Measurements from ENCODE around the gene CSNK1A1L. TPM values are rescaled to one million over a fixed set of nuclear protein-coding genes. Genes with fewer than 3 reads are reported as not detected.

The CSNK1A1L gene
- total RNA-seq, 3 donors from 2014 or later (not counting 1 experiment from before 2014, with no cell fraction given), result not detected

- Histone ChIP-seq H3K27ac (ENCODE audit: low read length) (no peak overlapping the region), H3K36me3 (ENCODE audit: control insufficient read depth, insufficient read depth, low read length) (no peaks in the 10 kb centered on the region), H3K9me3 (ENCODE audit: control insufficient read depth, insufficient read depth, low read length) (no peaks in the 10 kb centered on the region), H3K27me3 (ENCODE audit: control insufficient read depth, insufficient read depth, low read length) (no peaks in the 10 kb centered on the region), H3K4me1 (ENCODE audit: control insufficient read depth, insufficient read depth, low read length) (no peaks in the 10 kb centered on the region), H3K4me3 (ENCODE audit: low read length) (no peak overlapping the region)
- intact Hi-C loops (cut with micrococcal nuclease), result no loop called here
- no peak overlapping the region for H3K4me3 Mint-ChIP-seq
- ATAC-seq (no peak), DNase-seq (no peak)
- H3K9me3 Mint-ChIP-seq, result no peaks in the 10 kb centered on the region
- peaks cover 15 to 29% of the 10 kb centered on the region in 2 donors for H3K27me3 Mint-ChIP-seq (ENCODE audit: low read depth in 2 of 2)
- H3K36me3 Mint-ChIP-seq, result no peaks in the 10 kb centered on the region
- H3K27ac Mint-ChIP-seq, result no peak overlapping the region
- H3K4me1 Mint-ChIP-seq, result no peaks in the 10 kb centered on the region
- WGBS (ENCODE audit: insufficient coverage), result 93% methylated on average over 7 of the region's 7 CpGs
- TF ChIP-seq CTCF (IDR thresholded peaks at IDR 0.05), result no peak
Observed at GRCh38 chr13:37070956-37071355, 34.5 kb downstream of the CSNK1A1L start.

GRCh38 chr13:37070145-37070695 lies 35.2 kb downstream of the CSNK1A1L start:
- Histone ChIP-seq H3K4me3 (ENCODE audit: low read length) (no peak overlapping the region), H3K36me3 (ENCODE audit: control insufficient read depth, insufficient read depth, low read length) (no peaks in the 10 kb centered on the region), H3K9me3 (ENCODE audit: control insufficient read depth, insufficient read depth, low read length) (no peaks in the 10 kb centered on the region), H3K27ac (ENCODE audit: low read length) (no peak overlapping the region), H3K4me1 (ENCODE audit: control insufficient read depth, insufficient read depth, low read length) (no peaks in the 10 kb centered on the region), H3K27me3 (ENCODE audit: control insufficient read depth, insufficient read depth, low read length) (no peaks in the 10 kb centered on the region)
- ATAC-seq (no peak), DNase-seq (no peak)
- intact Hi-C loops (cut with micrococcal nuclease), result no loop called here
- Mint-ChIP-seq H3K36me3 (no peaks in the 10 kb centered on the region), H3K27ac (no peak overlapping the region), H3K4me1 (no peaks in the 10 kb centered on the region), H3K4me3 (no peak overlapping the region), H3K27me3 (ENCODE audit: low read depth in 2 of 2) (peaks cover 15 to 30% of the 10 kb centered on the region in 2 donors), H3K9me3 (no peaks in the 10 kb centered on the region)
- 84% methylated on average over 9 of the region's 9 CpGs for WGBS (ENCODE audit: insufficient coverage)
- no peak for TF ChIP-seq CTCF (IDR thresholded peaks at IDR 0.05)

- ATAC-seq, result no peak
- DNase-seq, result no peak
- Histone ChIP-seq H3K27ac (ENCODE audit: low read length) (no peak overlapping the region), H3K27me3 (ENCODE audit: control insufficient read depth, insufficient read depth, low read length) (no peaks in the 10 kb centered on the region), H3K4me3 (ENCODE audit: low read length) (no peak overlapping the region), H3K9me3 (ENCODE audit: control insufficient read depth, insufficient read depth, low read length) (no peaks in the 10 kb centered on the region), H3K4me1 (ENCODE audit: control insufficient read depth, insufficient read depth, low read length) (no peaks in the 10 kb centered on the region), H3K36me3 (ENCODE audit: control insufficient read depth, insufficient read depth, low read length) (no peaks in the 10 kb centered on the region)
- Mint-ChIP-seq H3K4me3 (no peak overlapping the region), H3K4me1 (no peaks in the 10 kb centered on the region), H3K27me3 (ENCODE audit: low read depth in 2 of 2) (peaks cover 17 to 33% of the 10 kb centered on the region in 2 donors), H3K9me3 (no peaks in the 10 kb centered on the region), H3K36me3 (no peaks in the 10 kb centered on the region), H3K27ac (no peak overlapping the region)
- WGBS (ENCODE audit: insufficient coverage), result 90% methylated on average over 22 of the region's 22 CpGs
- no peak for TF ChIP-seq CTCF (IDR thresholded peaks at IDR 0.05)
- intact Hi-C loops (cut with micrococcal nuclease), result loop anchor here (5.0 kb wide), 1 partner anchor 722 kb away; the partner anchor contains the start of gene SPART
Observed at GRCh38 chr13:37069597-37070103, 35.8 kb downstream of the CSNK1A1L start.

GRCh38 chr13:37068962-37069361 lies 36.5 kb downstream of the CSNK1A1L start:
- H3K36me3 Mint-ChIP-seq, result no peaks in the 10 kb centered on the region
- H3K27me3 Mint-ChIP-seq (ENCODE audit: low read depth in 2 of 2), result peaks cover 16 to 37% of the 10 kb centered on the region in 2 donors
- DNase-seq (no peak), ATAC-seq (no peak)
- TF ChIP-seq CTCF (IDR thresholded peaks at IDR 0.05), result no peak
- no peaks in the 10 kb centered on the region for H3K4me1 Mint-ChIP-seq
- H3K4me3 Mint-ChIP-seq, result no peak overlapping the region
- H3K27ac Mint-ChIP-seq, result no peak overlapping the region
- Histone ChIP-seq H3K4me1 (ENCODE audit: control insufficient read depth, insufficient read depth, low read length) (no peaks in the 10 kb centered on the region), H3K9me3 (ENCODE audit: control insufficient read depth, insufficient read depth, low read length) (no peaks in the 10 kb centered on the region), H3K4me3 (ENCODE audit: low read length) (no peak overlapping the region), H3K36me3 (ENCODE audit: control insufficient read depth, insufficient read depth, low read length) (no peaks in the 10 kb centered on the region), H3K27ac (ENCODE audit: low read length) (no peak overlapping the region), H3K27me3 (ENCODE audit: control insufficient read depth, insufficient read depth, low read length) (no peaks in the 10 kb centered on the region)
- intact Hi-C loops (cut with micrococcal nuclease), result loop anchor here (5.0 kb wide), 1 partner anchor 722 kb away; the partner anchor contains the start of gene SPART
- no peaks in the 10 kb centered on the region for H3K9me3 Mint-ChIP-seq
